GM12874 (cell line): ENCODE results near the gene ZNF414.

Experiments
- TF ChIP-seq, protein P1 (sequence below): IDR thresholded peaks from 2 replicates; pipeline ENCODE4 v1.5.1; 2011; ENCODE audit warnings: low read depth, mild to moderate bottlenecking, control low read depth, low read length, moderate library complexity; ENCODE audit not compliant: insufficient read depth

ZNF414 gene

DNA sequence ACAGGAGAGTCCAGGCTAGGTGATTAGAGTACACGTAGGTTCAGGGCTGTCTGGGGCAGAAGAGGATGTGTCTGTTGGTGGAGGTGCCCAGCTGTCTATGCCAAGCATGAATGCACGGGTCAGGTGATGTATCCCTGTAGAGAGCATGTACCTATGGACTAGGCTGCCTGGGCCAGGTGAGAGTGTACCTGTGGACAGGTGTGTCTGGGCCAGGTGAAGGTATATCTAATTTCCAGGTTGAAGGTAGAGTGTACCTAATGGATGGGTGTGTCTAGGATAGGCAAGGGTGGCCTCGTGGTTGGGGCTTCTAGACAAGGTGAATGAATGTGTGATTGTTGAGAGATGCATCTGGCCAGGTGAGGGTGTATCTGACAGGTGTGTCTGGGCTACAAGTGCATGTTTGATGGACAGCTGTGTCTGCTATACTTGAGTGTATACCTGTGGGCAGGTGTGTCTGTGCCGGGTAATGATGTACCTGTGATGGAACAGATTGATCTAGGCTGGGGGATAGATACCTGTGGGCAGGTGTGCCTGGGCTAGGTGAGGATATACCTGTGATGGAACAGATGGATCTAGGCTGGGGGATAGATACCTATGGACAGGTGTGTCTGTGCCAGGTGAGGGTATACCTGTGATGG is 15.5 kb upstream of the ZNF414 start:
- TF ChIP-seq, protein P1, sequence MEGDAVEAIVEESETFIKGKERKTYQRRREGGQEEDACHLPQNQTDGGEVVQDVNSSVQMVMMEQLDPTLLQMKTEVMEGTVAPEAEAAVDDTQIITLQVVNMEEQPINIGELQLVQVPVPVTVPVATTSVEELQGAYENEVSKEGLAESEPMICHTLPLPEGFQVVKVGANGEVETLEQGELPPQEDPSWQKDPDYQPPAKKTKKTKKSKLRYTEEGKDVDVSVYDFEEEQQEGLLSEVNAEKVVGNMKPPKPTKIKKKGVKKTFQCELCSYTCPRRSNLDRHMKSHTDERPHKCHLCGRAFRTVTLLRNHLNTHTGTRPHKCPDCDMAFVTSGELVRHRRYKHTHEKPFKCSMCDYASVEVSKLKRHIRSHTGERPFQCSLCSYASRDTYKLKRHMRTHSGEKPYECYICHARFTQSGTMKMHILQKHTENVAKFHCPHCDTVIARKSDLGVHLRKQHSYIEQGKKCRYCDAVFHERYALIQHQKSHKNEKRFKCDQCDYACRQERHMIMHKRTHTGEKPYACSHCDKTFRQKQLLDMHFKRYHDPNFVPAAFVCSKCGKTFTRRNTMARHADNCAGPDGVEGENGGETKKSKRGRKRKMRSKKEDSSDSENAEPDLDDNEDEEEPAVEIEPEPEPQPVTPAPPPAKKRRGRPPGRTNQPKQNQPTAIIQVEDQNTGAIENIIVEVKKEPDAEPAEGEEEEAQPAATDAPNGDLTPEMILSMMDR = no peak

DNA sequence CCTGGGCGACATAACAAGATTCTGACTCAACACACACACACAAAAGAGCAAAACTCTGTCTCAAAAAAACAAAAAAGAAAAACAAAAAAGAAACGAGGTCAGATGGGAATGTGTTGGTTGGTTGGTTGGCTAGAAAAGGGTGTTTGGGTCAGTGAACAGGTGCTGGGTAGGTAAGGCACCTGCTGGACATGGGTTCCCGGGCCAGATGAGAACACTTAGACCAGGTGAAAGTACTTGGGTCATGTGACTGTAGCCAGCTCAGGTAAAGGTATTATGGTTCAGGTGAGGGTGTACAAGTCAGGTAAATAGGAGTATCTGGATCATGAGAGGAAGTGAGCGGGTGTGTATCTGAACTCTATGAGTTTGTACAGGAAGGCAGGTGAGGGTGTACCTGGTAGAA is 14.5 kb upstream of the ZNF414 start:
- TF ChIP-seq, protein P1 = no peak

DNA sequence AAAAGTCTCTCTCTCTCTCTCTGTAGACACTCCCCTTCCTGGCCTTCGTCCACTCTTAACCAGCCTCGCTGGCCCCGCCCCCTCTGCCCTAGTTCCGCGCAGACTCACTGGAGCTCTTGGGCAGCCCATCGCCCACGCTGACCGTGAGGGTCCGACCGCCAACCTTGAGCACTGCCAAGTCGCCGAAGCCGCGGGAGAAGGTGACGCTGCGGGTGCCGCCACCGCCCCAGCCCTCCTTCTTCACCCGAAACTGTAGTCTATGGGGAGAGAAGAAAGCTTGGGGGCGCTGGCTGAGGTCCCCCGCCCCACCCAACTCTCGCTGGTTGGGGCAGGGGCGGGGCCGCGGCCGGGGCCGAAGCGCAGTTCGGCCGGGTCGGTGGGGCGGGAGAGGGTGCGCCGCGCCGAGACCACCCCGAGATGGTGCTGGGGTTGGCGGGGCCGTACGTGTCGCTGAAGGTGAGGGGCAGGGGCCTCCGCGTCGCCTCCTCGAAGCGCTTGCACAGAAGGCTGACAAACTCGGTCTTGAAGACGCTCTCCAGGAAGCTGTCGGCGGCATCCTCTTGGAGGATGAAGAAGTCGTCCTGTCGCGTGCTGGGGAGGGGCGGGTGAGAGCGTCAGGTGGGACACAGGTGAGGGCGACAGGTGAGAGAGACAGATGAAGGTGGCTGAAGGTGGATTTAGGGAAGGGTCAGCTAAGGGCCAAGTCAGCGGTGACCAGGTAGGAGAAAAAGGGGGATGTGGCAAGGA is 12.6 kb upstream of the ZNF414 start:
- TF ChIP-seq, protein P1 = no peak

DNA sequence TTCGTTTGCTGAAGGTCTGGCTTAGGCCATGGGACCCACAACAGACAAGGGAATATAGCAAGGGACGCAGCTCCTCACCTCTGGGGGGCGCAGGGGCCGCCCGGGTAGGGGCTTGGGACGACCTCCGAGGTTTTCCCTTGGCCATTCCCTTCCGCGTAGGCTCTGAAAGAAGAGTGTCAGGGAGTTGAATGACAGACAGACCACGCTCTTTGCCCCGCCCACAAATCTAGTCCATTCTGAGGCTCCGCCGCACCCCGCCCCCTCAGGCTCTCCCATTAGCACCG is 11.4 kb upstream of the ZNF414 start:
- TF ChIP-seq, protein P1 = no peak

DNA sequence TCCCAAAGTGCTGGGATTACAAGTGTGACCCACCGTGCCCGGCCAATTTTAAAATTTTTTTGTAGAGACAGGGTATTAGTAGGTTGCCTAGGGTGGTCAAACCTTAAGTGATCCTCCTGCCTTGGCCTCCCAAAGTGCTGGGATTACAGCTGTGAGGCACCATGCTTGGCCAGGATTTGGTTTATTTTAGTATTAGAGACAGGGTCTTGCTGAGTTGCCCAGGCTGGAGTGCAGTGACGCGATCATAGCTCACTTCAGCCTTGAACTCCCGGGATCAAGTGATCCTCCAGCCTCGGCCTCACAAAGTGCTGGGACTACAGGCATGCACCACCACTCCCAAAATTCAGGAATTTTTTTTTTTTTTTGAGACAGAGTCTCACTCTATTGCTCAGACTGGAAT is 5.4 kb upstream of the ZNF414 start:
- TF ChIP-seq, protein P1 = no peak

DNA sequence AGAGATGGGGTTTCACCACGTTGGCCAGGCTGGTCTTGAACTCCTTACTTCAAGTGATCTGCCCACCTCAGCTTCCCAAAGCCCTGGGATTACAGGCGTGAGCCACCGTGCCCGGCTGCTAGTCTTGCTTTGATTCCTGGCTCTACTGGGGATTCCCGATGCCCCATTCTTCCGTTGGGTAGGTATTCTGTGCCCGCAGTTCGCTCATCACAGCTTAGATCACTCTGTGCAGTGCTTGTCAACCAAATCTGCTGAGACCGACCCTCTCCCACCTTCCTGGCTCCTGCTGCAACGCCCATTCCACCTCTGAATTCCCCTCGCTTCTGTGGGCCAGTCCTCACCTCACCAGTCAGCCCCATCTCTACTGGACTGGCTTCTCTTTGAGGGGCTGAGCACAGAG is 4.6 kb upstream of the ZNF414 start:
- TF ChIP-seq, protein P1 = no peak

DNA sequence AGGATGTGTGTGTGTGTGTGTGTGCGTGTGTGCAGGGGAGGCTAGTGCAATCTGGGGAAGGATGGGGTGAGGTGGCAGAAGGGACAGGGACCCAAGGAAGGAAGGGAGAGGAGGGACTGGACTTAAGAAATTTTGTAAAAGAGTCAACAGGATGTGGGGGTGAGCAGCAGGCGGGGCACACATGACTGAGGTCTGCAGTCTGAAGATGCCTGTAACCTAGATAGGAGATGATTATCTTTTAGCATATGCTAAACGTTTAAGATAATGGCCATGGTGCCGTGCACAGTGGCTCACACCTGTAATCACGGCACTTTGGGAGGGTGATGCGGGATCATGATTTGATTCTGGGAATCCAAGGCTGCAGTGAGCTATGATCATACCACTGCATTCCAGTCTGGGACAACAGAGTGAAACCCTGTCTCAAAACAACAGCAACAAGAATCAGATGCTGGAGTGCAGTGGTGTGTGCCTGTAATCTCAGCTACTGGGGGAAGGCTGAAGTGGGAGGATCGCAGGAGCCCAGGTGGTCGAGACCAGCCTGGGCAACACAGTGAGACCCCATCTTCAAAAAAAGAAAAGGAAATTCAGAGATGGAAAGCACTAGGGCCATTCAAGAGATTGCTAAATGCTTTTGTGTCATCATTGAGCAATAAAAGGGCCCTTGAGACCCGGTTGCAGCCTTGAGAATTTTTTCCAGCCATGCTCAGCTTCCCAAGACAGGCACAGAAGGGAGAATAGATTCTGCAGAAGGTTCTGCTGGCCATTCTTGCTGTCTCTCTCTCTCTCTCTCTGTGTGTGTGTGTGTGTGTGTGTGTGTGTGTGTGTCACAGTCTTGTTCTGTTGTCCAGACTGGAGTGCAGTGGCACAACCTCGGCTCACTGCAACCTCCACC is 3.8 kb upstream of the ZNF414 start:
- TF ChIP-seq, protein P1 = no peak
